HK-2 (cell line): ENCODE results near the gene CLCN1.

Experiments used
- DNase-seq: peaks from one replicate; pipeline ENCODE4 v3.0.0-alpha.2; 2018; ENCODE audit not compliant: unreplicated experiment

Gene CLCN1

DNA sequence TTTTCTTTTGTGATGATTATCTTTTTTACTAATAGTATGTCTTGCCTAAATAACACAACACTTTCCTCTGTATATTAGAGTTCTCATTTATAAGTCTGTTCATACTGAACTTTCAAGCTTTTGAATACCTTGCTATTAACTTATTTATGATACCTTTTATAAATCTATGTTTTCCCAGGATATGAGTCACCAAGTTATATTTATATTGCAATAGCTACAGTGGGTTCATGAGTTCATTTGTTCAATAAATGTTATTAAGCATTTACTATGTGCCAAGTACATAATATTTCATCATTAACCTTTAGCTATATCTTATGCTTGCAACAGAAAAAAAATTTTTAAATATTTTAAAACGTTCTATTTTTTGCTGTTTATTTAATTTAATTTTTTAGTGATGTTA, 18.3 kb downstream of the CLCN1 start:
- DNase-seq = no peak

DNA sequence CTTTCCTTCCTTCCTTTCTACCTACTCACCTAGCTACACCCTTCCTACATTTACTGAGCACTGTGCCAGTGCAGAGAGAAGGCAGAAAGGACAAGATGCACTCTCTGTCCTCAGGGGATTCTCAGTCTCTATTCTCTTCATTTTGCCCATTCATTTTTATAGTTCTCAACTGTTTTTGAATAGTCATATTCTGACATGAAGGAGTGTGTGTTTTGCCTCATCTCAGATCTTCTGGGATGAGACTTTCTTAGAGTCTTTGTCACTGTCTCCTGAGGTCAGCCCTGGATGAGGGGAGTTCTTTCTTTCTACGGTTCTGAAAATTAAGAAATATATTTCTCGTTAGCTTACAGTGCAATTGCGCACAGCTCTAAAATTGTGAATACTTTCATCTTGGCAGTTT, 21.3 kb downstream of the CLCN1 start:
- no peak for DNase-seq

DNA sequence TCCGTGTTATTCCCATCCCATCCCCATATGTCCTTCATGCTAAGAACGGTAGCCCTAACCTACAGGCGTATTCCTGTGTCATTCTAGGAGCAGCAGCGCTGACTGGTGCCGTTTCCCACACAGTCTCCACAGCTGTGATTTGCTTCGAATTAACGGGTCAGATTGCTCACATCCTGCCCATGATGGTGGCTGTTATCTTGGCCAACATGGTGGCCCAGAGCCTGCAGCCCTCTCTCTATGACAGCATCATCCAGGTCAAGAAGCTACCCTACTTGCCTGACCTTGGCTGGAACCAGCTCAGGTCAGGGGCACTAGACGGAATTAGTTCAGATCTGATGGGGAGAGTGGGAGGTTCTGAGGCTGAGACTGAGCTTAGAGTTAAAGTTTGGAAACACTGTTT, 25.9 kb downstream of the CLCN1 start:
- no peak for DNase-seq

DNA sequence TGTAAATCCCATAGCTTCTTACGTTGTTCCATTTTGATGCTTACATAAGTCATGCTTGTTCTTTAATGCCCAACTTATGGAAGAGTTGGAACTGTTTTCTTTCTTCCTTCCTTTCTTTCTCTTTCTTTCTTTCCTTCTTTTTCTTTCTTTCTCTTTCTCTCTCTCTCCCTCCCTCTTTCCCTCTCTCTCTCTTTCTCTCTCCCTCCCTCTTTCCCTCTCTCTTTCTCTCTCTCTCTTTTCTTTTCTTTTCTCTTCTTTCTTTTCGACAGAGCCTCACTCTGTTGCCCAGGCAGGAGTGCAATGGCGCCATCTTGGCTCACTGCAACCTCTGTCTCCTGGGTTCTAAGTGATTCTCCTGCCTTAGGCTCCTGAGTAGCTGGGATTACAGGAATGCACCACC, 27.7 kb downstream of the CLCN1 start:
- DNase-seq = no peak

DNA sequence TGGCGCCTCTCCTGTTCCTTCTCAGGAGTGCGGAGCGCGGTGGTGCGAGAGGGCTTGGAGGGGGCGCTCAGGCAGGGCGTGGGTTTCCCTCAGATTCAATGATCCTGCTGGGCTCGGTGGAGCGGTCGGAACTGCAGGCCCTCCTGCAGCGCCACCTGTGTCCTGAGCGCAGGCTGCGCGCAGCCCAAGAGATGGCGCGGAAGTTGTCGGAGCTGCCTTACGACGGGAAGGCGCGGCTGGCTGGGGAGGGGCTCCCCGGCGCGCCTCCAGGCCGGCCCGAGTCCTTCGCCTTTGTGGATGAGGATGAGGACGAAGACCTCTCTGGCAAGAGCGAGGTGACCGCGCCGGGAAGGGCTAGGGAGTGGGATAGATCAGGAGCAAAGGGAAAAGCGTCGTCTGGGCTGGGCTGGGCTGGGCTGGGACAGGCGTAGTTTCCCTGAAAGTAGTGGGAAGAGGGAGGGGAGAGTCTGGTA, 29.6 kb downstream of the CLCN1 start:
- no peak for DNase-seq

DNA sequence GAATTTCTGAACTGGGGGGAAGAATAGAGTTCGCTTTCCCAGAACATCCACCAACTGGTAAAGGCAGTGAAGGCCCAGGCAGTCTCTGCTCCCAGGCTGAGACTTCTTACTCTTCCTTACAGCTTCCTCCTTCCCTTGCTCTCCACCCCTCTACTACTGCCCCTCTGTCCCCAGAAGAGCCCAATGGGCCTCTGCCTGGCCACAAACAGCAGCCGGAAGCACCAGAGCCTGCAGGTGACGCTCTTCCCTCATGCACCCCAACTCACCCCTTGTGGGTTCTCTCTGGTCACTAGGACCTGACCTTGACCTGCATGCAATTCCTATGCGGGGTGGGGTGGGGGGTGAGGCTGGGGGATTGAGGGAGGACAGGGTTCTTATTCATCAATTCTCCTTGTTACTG, 30.1 kb downstream of the CLCN1 start:
- no peak for DNase-seq

DNA sequence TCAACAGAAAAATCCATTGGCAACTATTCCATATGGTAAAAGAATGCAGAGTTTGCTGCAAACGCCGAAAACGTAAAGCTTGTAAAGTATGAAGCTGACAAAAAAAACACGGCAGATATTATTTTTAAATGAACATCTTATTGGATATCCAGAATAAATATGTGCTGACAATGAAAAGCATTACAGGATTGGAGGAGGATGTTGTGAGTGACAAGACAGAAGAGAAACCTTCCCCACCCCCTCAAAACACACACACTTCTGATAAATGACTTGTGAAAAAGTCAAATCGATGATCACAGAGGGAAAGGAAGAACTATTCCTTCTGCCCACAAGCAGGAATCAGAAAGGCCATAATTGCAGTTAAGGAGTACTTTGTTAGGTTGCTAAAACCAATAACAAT, 32.0 kb downstream of the CLCN1 start:
- DNase-seq = no peak

DNA sequence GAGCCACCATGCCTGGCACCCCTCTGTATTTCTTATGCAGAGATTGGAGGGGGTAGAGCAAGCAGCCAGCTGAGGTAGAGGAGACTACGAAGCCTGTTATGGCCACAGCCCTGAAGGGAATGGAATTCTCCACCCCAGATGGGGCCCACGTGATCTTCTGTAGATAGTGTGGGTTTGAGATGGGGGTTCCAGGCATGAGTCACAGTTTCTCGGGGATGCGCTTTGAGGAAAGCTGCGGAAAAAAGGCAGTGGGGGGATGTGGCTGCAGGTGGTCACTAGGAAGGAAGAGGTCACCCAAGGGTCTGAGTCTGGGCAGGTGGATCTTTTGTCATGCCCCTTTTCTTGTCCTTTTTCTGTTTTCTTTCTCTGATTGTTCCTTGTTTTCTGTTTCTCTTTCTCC, 35.1 kb downstream of the CLCN1 start:
- no peak for DNase-seq

DNA sequence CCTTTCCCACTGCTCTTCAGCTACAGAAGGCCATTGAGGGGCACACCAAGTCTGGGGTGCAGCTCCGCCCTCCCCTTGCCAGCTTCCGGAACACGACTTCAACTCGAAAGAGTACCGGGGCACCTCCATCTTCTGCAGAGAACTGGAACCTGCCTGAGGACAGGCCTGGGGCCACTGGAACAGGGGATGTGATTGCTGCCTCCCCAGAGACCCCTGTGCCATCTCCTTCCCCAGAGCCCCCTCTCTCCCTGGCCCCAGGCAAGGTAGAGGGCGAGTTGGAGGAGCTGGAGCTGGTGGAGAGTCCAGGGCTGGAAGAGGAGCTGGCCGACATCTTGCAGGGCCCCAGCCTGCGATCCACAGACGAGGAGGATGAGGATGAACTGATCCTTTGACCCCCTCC, 35.7 kb downstream of the CLCN1 start:
- no peak for DNase-seq

DNA sequence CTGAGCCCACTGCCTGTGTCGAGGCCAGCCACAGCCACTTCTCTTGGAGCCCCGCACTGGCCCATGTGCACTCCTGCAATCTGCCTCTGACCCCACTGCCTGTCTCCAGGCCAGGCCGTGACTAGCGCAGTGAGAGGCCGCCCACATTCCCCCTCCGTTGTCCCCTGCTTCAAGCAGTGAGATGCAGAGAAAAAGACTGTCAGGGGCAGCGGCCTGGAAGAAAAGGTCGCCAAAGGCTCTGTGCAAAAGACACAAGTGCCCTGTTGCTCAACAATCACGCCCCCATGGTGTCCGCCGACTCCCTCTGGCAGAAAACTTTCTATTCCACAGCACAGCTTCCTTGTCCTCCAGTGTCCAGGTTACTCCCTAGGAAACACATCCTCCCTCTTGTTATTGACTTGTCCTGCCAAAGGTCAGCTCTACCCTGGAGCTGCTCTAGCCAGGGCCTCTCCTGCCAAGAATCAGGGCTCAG, 36.7 kb downstream of the CLCN1 start:
- DNase-seq = no peak

DNA sequence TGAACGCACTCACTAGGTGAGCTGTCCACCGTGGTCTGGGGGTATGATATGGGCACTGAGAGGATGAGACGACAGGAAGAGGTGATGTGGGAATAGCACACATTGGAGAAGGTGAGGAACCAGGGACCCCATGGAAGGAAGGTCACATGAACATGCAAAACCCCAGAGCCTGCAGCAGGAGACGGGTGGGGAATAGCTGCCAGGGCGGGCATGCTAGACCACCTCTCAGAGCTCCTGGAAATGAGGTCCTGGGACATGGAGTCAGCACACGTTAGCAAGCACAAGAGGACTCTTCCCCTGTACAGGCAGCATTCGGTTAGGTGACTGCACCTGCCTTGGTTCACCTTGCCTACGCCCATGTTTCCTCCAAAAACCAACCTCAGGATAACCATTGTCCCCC, 38.5 kb downstream of the CLCN1 start:
- DNase-seq = no peak

DNA sequence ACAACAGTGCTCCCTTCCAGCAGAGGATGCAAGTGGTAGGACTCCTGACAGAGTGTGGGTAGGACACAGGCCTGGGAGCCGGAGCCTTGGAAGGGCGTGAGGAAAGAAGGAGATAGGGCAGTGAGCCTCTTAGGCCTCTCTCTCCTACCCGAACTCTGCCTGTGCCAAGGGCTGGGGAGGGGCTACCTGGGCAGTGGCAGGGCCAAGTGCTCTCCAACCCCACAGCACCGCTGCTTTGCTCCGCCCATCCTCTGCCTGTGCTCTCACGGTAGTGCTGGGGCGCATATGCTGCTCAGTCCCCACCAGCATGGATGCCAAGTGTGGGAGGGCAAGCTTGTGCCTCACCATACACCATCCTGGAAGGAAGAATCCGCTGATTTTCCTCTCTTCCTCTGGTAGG, 39.1 kb downstream of the CLCN1 start:
- DNase-seq = no peak

DNA sequence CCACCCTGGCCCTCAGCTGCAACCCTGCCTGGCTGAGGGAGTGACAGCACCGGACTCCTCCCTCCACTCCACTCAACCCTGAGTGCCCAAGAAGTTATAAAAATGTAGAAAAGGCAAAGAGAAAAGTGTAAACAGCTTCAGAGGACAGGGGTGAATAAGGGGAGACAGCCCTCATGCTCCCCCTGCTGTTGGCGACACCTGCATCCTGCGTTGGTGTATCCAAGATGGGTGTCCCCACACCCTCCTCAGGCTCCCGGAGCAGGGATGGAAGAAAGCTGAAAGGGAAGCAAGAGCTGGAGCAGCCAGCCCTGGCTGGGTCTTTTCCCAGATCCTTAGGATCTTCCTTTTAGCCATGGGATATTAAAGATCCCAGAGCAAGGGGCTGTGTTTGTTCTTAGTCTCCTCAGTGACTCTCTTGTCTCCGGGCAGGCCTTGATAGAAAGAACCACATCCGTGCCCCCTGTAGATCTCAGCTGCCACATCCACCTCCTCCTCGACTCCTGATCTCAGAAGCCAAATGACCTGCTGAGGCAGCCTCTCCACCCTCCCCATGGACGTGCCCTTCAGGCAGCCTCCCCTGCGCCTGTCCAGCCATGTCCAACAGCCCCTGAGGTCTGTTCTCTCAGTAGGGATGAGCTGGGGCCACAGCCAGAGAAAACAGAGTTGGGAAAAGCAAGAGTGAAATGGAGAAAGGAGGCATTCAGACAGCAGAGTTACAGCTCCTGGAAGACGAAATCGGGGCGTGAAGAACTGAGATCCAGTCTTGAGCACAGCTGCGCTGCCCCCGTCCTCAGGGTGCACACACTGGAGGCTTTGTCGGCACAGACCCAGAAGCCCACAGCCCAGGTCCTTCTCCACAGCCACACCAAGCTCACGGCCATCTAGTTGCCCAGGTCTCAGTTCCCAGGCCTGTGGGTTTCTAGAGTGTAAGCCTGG, 39.8 kb downstream of the CLCN1 start:
- DNase-seq = no peak

DNA sequence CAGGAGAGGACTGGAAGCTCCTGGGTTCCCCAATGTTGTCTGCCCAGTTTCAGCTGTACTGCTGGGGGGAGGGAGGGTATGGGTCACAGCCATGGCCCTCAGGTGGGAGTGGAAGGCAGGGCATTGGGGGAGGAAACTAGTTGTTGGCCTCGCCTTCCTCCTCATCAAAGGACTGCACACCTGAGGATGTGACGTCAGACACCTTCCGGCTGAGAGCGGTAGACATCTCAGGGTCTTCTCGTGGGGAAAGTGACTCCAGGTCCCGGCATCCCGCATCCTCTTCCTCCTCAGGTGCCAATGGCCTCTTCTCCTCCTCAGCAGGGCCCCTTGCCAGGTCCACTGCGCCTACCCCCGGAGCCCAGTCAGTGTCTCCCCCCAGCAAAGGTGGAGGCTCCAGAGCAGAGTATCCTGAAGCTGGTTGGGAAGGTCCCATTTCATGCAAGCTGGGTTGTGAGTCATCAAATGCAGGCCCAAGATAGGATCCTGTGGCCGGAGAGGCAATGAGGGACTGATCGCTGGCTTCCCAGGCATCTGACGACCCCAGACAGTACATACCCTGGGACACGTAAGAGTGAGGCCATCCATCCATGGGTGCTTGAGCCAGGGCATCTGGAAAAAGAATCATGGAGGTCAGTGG, 40.6 kb downstream of the CLCN1 start:
- no peak for DNase-seq

DNA sequence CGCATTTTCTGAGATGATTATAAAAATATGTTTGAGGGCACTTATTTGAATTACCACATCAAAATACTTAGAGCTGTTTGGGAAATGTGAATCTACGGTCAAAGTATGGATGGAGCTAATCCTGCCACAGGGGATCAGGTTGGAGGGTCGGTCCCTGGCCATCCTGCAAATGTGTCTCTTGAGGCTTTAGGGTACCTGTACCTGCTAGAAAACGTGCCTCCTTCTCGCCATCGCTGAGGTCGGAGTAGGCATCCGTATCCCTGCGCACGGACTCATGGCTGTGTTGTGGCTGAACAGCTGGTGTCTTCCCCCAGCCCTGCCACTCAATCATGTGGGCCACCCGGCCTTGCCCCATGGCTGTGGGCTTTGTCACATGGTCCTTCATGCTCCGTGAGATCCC, 42.7 kb downstream of the CLCN1 start:
- DNase-seq = no peak

DNA sequence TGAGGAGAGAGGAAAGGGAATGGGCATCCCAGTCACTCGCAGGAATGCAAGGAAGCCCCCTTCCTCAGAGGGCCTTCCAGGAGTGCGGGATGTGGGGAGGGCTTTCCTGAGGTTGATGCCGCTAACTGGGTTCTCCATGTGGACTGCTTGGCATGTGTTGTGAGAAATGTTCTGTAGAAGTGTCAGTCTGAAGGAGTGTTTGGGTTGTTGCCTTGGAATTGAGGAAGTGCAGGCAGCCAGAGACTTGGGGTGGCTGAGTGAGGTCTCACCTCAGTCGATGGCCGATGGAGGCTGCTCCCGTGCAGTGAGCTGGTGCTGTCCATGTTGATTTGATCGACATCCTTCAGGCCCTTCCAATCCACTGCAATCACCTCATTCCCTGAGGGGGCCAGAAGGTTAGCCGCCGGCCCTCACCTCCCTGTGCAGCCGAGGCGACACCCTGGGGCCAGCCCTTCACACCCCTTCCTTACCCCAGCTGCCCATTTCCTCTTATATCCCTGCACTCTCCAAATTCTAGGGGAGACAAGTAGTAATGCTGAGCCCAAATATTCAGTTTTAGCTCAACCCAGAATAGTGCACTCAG, 44.0 kb downstream of the CLCN1 start:
- no peak for DNase-seq

DNA sequence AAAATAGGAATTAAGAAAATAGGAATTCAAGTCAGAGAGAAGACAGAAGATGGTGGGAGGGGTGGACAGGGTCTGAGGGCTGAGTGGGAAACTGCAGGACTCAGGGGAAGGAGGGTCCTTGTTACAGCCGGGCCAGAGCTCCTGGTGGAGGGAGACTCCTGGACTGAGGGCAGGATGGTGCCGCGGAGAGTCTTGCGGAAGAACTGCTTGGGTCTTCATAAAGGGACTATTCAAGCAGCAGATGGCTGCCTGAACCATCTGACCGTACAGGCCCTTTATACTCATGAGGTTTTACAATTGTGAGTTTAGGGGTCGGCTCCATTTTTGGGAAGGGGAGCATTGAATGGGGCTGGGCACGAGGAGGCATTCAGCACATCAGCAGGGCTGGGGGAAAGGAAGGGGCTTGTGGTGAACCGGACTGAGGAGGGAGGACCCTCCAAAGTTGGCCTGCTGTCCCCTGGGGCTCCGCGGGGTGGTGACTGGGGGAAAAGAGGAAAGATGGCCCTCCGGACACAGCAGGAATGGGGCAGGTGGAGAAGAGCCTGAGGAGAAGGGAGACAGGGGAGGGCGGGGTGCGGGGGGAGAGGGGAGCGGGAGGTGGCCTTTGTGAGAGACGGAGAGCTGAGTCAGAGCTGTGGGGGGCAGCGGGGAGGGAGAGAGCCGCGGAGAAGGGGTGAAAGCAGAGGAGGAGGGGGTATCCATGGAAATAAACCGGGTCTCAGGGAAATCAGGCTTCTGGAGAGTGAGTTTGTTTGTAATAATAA, 45.1 kb downstream of the CLCN1 start:
- no peak for DNase-seq

DNA sequence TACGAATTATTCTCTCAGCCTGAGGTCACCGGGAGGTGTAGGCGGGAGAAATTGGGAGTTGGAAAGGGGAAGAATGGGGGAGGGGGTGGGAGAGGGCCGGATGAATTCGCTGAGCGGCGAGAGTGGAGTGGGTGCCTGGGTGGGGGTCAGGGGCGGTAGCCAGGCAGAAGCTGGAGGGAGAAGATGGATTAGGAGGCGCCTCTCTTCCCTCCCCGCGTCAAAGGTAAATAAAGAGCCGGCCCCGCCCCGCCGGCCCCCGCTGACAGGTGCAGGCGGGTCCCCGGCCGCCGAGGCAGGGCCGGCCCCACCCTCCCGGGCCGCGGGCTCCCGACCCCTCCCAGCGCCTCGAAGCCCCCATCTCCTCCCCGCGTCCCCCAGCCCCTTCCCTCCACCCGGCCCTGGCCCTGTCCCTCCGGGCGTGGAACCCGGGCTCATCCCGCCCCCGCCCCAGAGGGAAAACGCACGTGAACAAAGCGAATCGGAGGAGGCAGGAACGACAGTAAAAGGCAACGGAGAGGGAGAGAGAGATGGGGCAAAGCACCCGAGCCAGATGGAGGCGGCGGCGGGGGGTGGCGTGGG, 45.7 kb downstream of the CLCN1 start:
- no peak for DNase-seq

DNA sequence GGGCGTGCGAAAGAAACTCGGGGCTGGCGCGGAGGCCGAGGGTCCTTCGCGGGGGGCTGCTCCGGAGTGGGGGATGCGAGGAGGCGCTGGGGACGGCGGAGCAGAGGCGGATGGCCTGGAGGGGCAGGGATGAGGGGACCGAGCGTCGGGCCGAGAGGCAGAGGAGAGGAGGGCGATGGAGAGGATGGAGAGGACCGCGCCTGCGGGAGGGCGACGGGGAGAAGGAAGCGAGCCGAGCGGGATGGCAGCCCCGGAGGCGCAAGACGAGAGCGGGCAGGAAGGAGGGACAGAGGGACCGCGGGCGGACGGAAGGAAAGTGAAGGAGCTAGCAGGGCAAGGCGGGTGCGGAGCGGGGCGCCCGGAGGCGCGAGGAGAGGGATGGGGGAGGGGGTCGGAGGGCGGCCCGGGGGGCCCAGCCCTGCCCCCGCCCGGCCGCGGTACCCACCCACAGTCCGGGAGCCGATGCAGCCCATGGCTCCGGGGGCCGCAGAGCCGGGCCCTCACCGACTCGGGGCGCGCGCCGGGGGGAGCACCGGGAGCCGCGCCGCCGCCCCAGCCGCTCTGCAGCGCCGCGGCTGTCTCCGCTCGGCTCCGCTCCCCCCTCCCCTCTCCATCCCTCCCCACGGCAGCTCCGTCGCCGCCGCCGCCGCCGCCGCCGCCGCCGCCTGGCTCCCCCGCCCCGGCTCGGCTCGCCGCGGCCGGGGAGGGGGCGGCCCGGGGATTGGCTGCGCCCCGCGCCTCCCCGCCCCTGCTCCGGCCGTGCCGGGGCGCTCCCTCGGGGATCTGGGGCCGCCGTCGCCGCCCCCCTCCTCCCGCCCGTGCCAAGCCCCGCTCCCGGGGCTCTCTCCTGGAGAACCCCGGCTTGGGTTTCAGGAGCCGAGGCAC, 46.5 kb downstream of the CLCN1 start, which contains the start of gene FAM131B:
Gene FAM131B, minus strand, starts transcription at position 583 of the 885 bp plus-strand sequence. Its CDS starts 110 bp downstream, at position 473.
- no peak for DNase-seq
